ENCODE measurements around the gene PKM. TPM values are rescaled to one million over a fixed set of nuclear protein-coding genes. Genes with fewer than 3 reads are reported as not detected.

PKM gene
- total RNA-seq, 2 experiments from 2014 or later = 1,272 to 1,311 TPM

DNA sequence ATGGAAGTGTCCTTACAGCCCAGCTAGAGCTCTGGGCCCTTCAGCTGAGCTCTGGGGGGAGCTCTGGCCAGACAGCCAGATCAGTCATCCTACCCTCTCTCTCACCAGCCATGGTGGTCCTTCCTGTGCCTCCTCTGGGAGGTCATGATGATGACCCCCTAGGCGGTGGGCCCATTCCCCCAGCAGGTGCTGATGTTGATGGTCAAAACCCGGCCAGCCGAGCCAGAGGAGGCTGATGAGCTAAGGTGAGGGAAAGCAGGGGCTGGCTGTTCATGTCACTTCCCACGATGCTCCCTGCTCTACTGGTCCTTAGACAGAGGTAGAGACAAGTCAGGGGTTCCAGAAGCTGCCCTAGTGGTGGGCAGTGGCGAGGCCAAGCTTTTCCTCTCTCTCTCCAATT lies 68.4 kb downstream of the PKM start:
- Mint-ChIP-seq H3K4me3 (no peak overlapping the region), H3K36me3 (ENCODE audit: low read depth) (no peaks in the 10 kb centered on the region), H3K27me3 (ENCODE audit: low read depth) (peaks cover 8% of the 10 kb centered on the region), H3K4me1 (ENCODE audit: low read depth) (peaks cover 4% of the 10 kb centered on the region), H3K9me3 (ENCODE audit: insufficient read depth) (no peaks in the 10 kb centered on the region), H3K27ac (no peak overlapping the region)
- POLR2A ChIA-PET = no interaction called here
- CTCF ChIA-PET = interaction anchor here (1.1 to 1.4 kb wide), 2 partner anchors 13 to 419 kb away, joined by 3 to 4 read pairs; no protein-coding TSS in a partner anchor
- DNase-seq (no peak), ATAC-seq (no peak)

DNA sequence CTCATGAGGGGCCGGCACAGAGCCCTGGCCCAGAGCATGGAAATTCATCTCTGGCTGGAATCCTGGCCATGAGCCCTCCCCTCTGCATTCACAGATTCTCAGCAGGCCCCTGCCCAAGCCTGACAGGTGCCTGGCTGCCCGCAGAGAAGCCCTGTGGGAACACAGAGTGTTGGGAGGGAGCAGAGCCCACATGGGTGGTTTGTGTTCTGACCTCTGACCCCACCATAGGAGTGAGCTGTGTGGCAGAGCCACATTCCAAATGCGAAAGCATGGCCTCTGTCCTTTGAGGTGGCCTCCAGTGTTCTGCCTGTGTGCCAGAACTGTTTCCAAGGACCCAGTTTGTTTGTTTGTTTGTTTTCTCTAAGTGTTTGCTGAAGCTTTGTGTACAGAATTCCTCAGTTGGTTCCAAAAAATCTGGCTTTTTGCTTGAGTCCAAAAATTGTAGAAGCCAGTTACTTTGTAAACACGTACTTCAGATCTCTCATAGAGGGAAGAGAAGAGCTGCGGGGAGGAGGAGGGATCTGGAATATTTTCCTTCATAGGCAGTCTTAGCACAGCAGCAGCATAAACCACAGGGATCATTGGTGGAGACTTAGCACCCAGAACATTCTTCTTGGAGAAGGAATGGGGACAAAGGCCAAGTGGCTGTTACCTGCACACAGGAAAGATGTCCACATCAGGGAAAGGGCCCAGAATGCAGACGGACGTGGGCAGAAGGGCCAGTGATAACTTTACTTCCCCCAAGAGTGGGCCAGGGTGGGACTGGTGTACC lies 69.4 kb downstream of the PKM start:
- Mint-ChIP-seq H3K27ac (peak overlapping the region; percentile 9), H3K4me3 (no peak overlapping the region), H3K4me1 (ENCODE audit: low read depth) (no peaks in the 10 kb centered on the region), H3K9me3 (ENCODE audit: insufficient read depth) (no peaks in the 10 kb centered on the region), H3K36me3 (ENCODE audit: low read depth) (no peaks in the 10 kb centered on the region), H3K27me3 (ENCODE audit: low read depth) (peaks cover 8% of the 10 kb centered on the region)
- POLR2A ChIA-PET = no interaction called here
- CTCF ChIA-PET = no interaction called here
- DNase-seq = no peak
- ATAC-seq = no peak

DNA sequence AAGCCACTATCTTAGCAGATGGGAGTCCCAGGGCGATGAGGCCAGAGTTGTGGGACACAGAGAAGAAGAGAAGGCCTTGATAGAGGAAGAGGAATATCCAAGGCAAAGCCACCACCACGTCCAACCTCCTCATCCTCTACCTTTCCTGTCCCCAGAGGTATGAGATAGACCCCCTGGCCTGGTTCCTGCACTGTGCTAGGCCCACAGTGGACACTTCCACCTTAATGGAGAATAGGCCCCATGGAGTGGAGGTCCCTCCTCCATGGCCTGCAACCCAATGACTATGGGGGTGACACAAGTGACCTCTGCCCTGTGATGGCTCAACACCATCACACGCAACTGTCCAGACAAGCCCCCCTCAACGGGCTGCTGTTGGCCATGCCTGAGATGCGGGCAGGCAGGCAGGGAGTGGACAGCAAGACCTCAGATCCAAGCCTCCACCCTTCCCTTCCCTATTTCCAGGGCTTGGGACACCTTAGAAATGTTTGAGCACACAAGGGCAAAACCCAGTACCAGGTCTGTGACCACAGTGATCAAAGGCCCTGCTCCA lies 70.2 kb downstream of the PKM start:
- Mint-ChIP-seq H3K4me1 (ENCODE audit: low read depth) (peaks cover under 1% of the 10 kb centered on the region), H3K27me3 (ENCODE audit: low read depth) (peaks cover 8% of the 10 kb centered on the region), H3K4me3 (no peak overlapping the region), H3K36me3 (ENCODE audit: low read depth) (no peaks in the 10 kb centered on the region), H3K27ac (no peak overlapping the region), H3K9me3 (ENCODE audit: insufficient read depth) (no peaks in the 10 kb centered on the region)
- DNase-seq (no peak), ATAC-seq (no peak)
- ChIA-PET POLR2A (no interaction called here), CTCF (no interaction called here)

DNA sequence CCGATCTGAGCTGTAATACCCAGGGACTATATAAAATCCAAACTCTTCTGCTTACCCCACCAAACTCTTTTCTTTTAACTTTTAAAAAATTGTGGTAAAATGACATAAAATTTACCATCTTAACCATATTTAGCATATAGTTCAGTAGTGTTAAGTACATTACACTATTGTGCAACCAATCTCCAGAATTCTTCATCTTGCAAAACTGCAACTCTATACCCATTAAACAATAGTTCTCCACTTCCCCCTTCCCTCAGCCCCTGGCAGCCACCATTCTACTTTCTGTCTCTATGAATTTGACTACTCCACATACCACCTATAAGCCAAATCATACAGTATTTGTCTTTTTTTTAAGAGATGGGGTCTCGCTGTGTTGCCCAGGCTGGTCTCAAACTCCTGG lies 74.1 kb downstream of the PKM start:
- POLR2A ChIA-PET = no interaction called here
- H3K4me3 Mint-ChIP-seq = no peak overlapping the region
- H3K4me1 Mint-ChIP-seq (ENCODE audit: low read depth) = peaks cover 3% of the 10 kb centered on the region
- H3K36me3 Mint-ChIP-seq (ENCODE audit: low read depth) = no peaks in the 10 kb centered on the region
- DNase-seq (no peak), ATAC-seq (no peak)
- no peaks in the 10 kb centered on the region for H3K9me3 Mint-ChIP-seq (ENCODE audit: insufficient read depth)
- H3K27me3 Mint-ChIP-seq (ENCODE audit: low read depth) = peaks cover 8% of the 10 kb centered on the region
- CTCF ChIA-PET = interaction anchor here (0.8 to 2.9 kb wide), 17 partner anchors 8 to 413 kb away, joined by 3 to 39 read pairs (median 7); no protein-coding TSS in a partner anchor
- H3K27ac Mint-ChIP-seq = no peak overlapping the region

DNA sequence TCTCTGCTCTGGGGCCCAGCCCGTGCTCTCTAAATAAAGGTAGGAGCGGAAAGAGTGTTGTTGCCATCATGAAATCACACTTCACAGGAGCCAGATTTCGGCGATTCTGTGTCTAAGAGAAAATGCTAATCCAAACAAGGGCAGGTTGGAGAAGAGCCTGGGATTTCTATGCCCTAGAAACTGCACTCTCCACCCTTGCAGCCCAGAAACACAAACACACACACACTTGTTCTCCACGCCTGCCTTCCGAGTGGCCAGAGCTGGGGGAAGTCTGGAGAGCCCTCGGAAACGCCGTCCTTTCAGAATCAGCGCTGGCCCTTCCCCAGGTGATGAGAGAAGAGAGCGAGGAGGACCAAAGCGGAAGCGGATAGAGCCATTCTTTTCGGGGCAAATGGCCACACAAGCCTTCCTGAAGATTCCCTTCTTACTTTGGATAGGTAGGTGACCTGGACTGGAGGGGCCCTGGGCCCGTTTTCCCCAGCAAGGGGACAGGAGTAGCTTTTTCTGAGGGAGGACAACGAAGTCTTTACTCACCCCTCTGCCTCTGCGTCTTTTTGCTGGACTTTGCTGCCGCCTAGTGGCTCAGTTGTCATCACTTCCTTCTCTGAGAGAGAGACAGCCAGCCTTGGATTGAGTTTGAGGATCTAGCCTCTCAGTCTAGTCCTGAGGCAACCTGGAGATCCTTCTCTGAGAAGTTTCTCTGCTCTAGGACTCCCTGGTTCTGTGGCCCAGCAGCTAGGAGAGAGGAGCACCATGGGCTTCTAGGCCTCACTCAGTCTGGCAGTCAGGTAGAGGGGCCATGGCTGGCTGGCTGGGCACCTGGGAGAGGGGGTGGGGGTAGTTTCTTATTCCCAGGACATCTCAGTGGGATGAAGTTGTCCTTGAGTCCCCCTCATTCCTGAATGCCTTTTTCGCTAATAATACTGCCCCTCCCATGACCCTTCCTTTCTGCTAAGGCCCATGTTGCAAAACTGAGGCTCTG lies 75.1 kb downstream of the PKM start:
- ATAC-seq = peak; percentile 96
- CTCF ChIA-PET = interaction anchor here (0.5 to 2.9 kb wide), 28 partner anchors 8 to 412 kb away, joined by 3 to 39 read pairs (median 4); partner anchors contain the start of genes MYO9A and SENP8

DNA sequence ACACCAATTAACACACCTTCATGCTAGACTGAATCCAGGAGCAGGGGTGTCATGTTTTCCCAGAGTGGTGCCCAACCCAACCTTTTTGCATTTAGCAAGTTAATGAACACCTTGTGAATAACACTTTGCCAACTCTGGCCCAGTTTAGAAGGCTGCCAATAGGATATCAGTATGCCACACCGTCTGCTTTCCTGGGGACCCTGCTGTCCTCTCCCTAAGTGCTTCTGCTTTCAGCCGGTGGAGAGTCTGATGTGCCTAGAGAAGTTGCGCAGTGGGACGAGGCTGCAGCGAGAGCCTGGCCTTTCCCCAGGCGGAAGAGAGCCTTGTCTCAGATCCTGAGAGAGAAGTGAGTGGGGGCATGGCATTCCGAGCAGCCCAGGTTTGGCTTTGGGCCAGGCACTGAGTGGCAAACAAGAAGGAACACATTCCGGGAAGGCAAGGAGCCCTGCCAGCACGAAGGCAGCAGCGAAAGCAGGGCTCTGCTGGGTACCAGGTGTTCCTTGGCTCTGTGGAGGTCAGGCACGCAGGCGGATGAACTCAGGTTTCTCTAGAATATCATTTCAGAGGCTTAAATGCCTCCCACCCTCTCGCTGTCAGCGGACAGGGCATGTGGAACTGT lies 75.9 kb downstream of the PKM start:
- DNase-seq = no peak
- no peaks in the 10 kb centered on the region for H3K36me3 Mint-ChIP-seq (ENCODE audit: low read depth)
- ATAC-seq = no peak
- peaks cover 3% of the 10 kb centered on the region for H3K4me1 Mint-ChIP-seq (ENCODE audit: low read depth)
- ChIA-PET POLR2A (no interaction called here), CTCF (interaction anchor here (0.7 to 2.9 kb wide), 10 partner anchors 8 to 411 kb away, joined by 3 to 39 read pairs (median 12); partner anchors contain the start of genes MYO9A and SENP8)
- H3K27me3 Mint-ChIP-seq (ENCODE audit: low read depth) = peaks cover 8% of the 10 kb centered on the region
- H3K27ac Mint-ChIP-seq = no peak overlapping the region
- no peak overlapping the region for H3K4me3 Mint-ChIP-seq
- H3K9me3 Mint-ChIP-seq (ENCODE audit: insufficient read depth) = no peaks in the 10 kb centered on the region

More for the DNA sequence above, 75.1 kb downstream of the PKM start:
- H3K36me3 Mint-ChIP-seq (ENCODE audit: low read depth) = no peaks in the 10 kb centered on the region
- POLR2A ChIA-PET = no interaction called here
- peak overlapping the region; percentile 67 for H3K4me3 Mint-ChIP-seq
- H3K27me3 Mint-ChIP-seq (ENCODE audit: low read depth) = peaks cover 8% of the 10 kb centered on the region
- peak overlapping the region; percentile 35 for H3K27ac Mint-ChIP-seq
- peaks cover 3% of the 10 kb centered on the region for H3K4me1 Mint-ChIP-seq (ENCODE audit: low read depth)
- H3K9me3 Mint-ChIP-seq (ENCODE audit: insufficient read depth) = no peaks in the 10 kb centered on the region
- peak; percentile 89 for DNase-seq

DNA sequence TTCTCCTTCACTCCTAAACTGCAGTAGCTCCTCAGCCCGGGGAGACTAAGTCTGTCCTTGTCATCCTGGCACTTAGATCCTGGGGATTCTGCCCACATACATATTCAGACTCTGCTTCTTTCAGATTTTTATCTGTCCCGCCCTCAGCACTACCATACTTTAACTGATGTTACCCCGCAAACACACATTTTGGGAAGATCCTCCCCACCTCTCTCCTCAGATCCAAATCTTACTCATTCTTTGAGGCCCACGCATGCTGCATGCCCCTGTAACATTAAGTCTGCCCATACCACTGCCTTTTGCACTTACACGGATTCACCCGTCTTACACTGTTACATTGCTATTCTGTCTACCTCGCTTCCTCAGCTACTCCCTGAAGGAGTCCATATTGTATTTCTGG lies 76.7 kb downstream of the PKM start:
- H3K36me3 Mint-ChIP-seq (ENCODE audit: low read depth) = no peaks in the 10 kb centered on the region
- no peaks in the 10 kb centered on the region for H3K9me3 Mint-ChIP-seq (ENCODE audit: insufficient read depth)
- DNase-seq = no peak
- CTCF ChIA-PET = interaction anchor here (1.0 to 2.8 kb wide), 6 partner anchors 13 to 410 kb away, joined by 3 to 17 read pairs (median 4); no protein-coding TSS in a partner anchor
- POLR2A ChIA-PET = no interaction called here
- peaks cover 8% of the 10 kb centered on the region for H3K27me3 Mint-ChIP-seq (ENCODE audit: low read depth)
- H3K4me3 Mint-ChIP-seq = no peak overlapping the region
- H3K4me1 Mint-ChIP-seq (ENCODE audit: low read depth) = peaks cover 3% of the 10 kb centered on the region
- ATAC-seq = no peak
- no peak overlapping the region for H3K27ac Mint-ChIP-seq

DNA sequence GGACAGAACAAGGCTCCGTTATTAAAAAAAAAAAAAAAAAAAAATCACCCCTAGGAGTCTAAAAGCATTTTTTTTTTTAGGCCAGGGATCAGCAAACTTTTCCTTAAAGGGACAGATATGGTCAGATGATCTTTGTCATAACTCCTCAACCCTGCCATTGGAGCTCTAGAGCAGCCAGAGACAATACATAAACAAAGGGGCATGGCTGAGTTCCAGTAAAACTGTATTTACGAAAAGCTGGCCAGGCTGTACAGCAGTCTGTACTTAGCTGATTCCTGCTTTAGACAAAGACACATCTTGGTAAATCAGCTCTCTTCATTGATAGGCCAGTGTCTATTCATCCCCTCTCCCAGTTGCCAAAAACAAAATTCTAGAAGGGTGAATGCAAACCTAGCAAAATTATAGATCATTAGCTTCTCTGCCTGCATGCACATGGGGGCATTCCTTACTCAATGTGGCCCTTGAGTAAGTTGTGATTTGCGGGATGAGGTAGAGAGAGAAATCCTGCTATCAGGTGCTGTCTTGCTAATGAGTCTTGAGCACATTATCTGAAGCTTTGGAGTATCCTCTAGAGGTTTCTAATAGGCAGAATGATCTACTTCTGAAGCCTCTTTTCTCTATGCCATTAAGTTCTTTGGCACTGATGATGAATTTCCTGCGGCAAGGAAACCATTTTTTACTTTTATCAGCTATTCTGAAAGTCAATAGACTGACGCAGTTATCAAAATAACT lies 77.6 kb downstream of the PKM start:
- DNase-seq (no peak), ATAC-seq (no peak)
- H3K27me3 Mint-ChIP-seq (ENCODE audit: low read depth) = peaks cover 7% of the 10 kb centered on the region
- H3K4me1 Mint-ChIP-seq (ENCODE audit: low read depth) = peaks cover 3% of the 10 kb centered on the region
- POLR2A ChIA-PET = no interaction called here
- H3K36me3 Mint-ChIP-seq (ENCODE audit: low read depth) = no peaks in the 10 kb centered on the region
- H3K9me3 Mint-ChIP-seq (ENCODE audit: insufficient read depth) = no peaks in the 10 kb centered on the region
- CTCF ChIA-PET = interaction anchor here (0.8 to 2.8 kb wide), 7 partner anchors 14 to 410 kb away, joined by 3 to 17 read pairs (median 4); no protein-coding TSS in a partner anchor
- H3K4me3 Mint-ChIP-seq = no peak overlapping the region
- H3K27ac Mint-ChIP-seq = no peak overlapping the region

Other genes with a start within 250 kb of the PKM start
- 10 to 100 TPM; 19.0 to 21.3 TPM for gene MYO9A, start 113.0 kb downstream of the PKM start, total RNA-seq
- gene SENP8, start 112.8 kb downstream of the PKM start, total RNA-seq = 1 to 10 TPM; 1.3 to 1.6 TPM
- under 1 TPM in 1 of 2 experiments, not detected in 1; 0.10 TPM for gene GRAMD2A, start 33.4 kb downstream of the PKM start, total RNA-seq
- 10 to 100 TPM; 54.0 to 57.0 TPM for gene PARP6, start 41.4 kb upstream of the PKM start, total RNA-seq
- under 1 TPM; 0.45 to 0.70 TPM for gene CELF6, start 89.0 kb upstream of the PKM start, total RNA-seq
- 10 to 100 TPM; 80.9 to 87.3 TPM for gene HEXA, start 144.8 kb upstream of the PKM start, total RNA-seq
- gene TMEM202, start 167.1 kb upstream of the PKM start, total RNA-seq = not detected
- gene ARIH1, start 243.1 kb upstream of the PKM start, total RNA-seq = 100 to 1,000 TPM; 110 to 119 TPM